IMR-90 (cell line): Measurements from ENCODE around the gene COQ4. TPM values are rescaled to one million over a fixed set of nuclear protein-coding genes. Genes with fewer than 3 reads are reported as not detected.

ENCODE experiments used
- ATAC-seq: fragments of 200-7000 bp; cut with Tn5 transposase; 2 replicates; pipeline ENCODE4 v1.9.1; 2020; ENCODE audit warnings: low read depth, mild to moderate bottlenecking, moderate library complexity
- BruUV-seq: library from RNA; stranded (reverse); fragments of 400-500 nt; replicated peaks from 2 replicates; lab custom pipeline; 2021; lab: Mats Ljungman, UMichigan
- CTCF ChIA-PET: fragments of 300-600 bp; formaldehyde crosslinking; extraction: SDS; loops from one replicate; lab custom pipeline; 2021; ENCODE audit warnings: antibody characterized with exemption; lab: Yijun Ruan, JAX
- POLR2A ChIA-PET: fragments of 300-600 bp; sonication (Branson Sonifier 250); formaldehyde crosslinking; loops from one replicate; lab custom pipeline; 2022; ENCODE audit warnings: antibody characterized with exemption; ENCODE audit not compliant: unreplicated experiment; lab: Charles Lee
- DNase-seq: peaks from one replicate; pipeline ENCODE4 v3.0.0; 2013
- H2AFZ ChIP-seq: replicated peaks from 2 replicates; pipeline ENCODE3; 2013; ENCODE audit warnings: low read length, mild to moderate bottlenecking; ENCODE audit not compliant: poor library complexity
- H2AK5ac ChIP-seq: 2 replicates; pipeline ENCODE4 v1.6.1; 2013; ENCODE audit warnings: low read depth, low read length, inconsistent platforms
- H2AK9ac ChIP-seq: replicated peaks from 2 replicates; pipeline ENCODE3; 2013; ENCODE audit warnings: mild to moderate bottlenecking, low read depth, low read length, moderate library complexity; ENCODE audit not compliant: poor library complexity
- H2BK120ac ChIP-seq: 2 replicates; pipeline ENCODE4 v1.6.1; 2013; ENCODE audit warnings: low read depth, low read length, inconsistent platforms
- H2BK15ac ChIP-seq: 3 replicates; pipeline ENCODE4 v1.6.1; 2013; ENCODE audit warnings: low read depth, low read length, inconsistent platforms
- H2BK20ac ChIP-seq: 2 replicates; pipeline ENCODE4 v1.6.1; 2013; ENCODE audit warnings: low read depth, mild to moderate bottlenecking, inconsistent platforms, low read length, moderate library complexity
- H2BK5ac ChIP-seq: 2 replicates; pipeline ENCODE4 v1.6.1; 2013; ENCODE audit warnings: mild to moderate bottlenecking, low read depth, low read length, inconsistent platforms; ENCODE audit not compliant: poor library complexity, severe bottlenecking
- H3K14ac ChIP-seq: replicated peaks from 2 replicates; pipeline ENCODE4 v1.6.1; 2013; ENCODE audit warnings: low read depth, low read length, inconsistent platforms
- H3K18ac ChIP-seq: 2 replicates; pipeline ENCODE4 v1.6.1; 2013; ENCODE audit warnings: low read depth, low read length, control low read depth
- H3K23ac ChIP-seq: 2 replicates; pipeline ENCODE4 v1.6.1; 2013; ENCODE audit warnings: low read depth, low read length, inconsistent platforms
- H3K27ac ChIP-seq: 2 replicates; pipeline ENCODE4 v1.5.1; 2013; ENCODE audit warnings: mild to moderate bottlenecking, control low read depth, low read length; ENCODE audit not compliant: insufficient read depth
- H3K27me3 ChIP-seq: 2 replicates; pipeline ENCODE4 v1.6.1; 2013; ENCODE audit warnings: low read length; ENCODE audit not compliant: control insufficient read depth, insufficient read depth
- H3K36me3 ChIP-seq: 2 replicates; pipeline ENCODE4 v1.6.1; 2013; ENCODE audit warnings: low read length, mixed read lengths; ENCODE audit not compliant: control insufficient read depth, insufficient read depth
- H3K4ac ChIP-seq: 2 replicates; pipeline ENCODE4 v1.6.1; 2013; ENCODE audit warnings: low read depth, low read length, inconsistent platforms
- H3K4me1 ChIP-seq: 2 replicates; pipeline ENCODE4 v1.6.1; 2013; ENCODE audit warnings: low read length, mixed read lengths; ENCODE audit not compliant: control insufficient read depth, insufficient read depth
- H3K4me2 ChIP-seq: 2 replicates; pipeline ENCODE4 v1.6.1; 2013; ENCODE audit warnings: low read depth, mild to moderate bottlenecking, control low read depth, low read length, moderate library complexity
- H3K4me3 ChIP-seq: 2 replicates; pipeline ENCODE4 v1.5.1; 2013; ENCODE audit warnings: low read depth, mild to moderate bottlenecking, control low read depth, low read length, moderate library complexity; ENCODE audit not compliant: insufficient read depth
- H3K56ac ChIP-seq: 2 replicates; pipeline ENCODE4 v1.6.1; 2013; ENCODE audit warnings: low read length, inconsistent platforms; ENCODE audit not compliant: insufficient read depth; ENCODE audit errors: extremely low read depth
- H3K79me1 ChIP-seq, 2 experiments: 2 replicates each; pipeline ENCODE4 v1.6.1; 2013; ENCODE audit warnings: low read length in 2 of 2, inconsistent platforms in 1 of 2, low read depth in 1 of 2
- H3K9ac ChIP-seq: 2 replicates; pipeline ENCODE4 v1.6.1; 2013; ENCODE audit warnings: low read depth, low read length, control low read depth
- H3K9me1 ChIP-seq: 2 replicates; pipeline ENCODE4 v1.6.1; 2013; ENCODE audit warnings: low read length, inconsistent platforms; ENCODE audit not compliant: insufficient read depth
- H3K9me3 ChIP-seq: 2 replicates; pipeline ENCODE4 v1.6.1; 2013; ENCODE audit warnings: low read length; ENCODE audit not compliant: control insufficient read depth, insufficient read depth
- H4K20me1 ChIP-seq: 2 replicates; pipeline ENCODE4 v1.6.1; 2013; ENCODE audit warnings: low read length, inconsistent platforms; ENCODE audit not compliant: insufficient read depth
- H4K5ac ChIP-seq: 2 replicates; pipeline ENCODE4 v1.6.1; 2013; ENCODE audit warnings: mild to moderate bottlenecking, low read depth, low read length, control low read depth
- H4K8ac ChIP-seq, 2 experiments: 2 replicates each; pipeline ENCODE4 v1.6.1; 2013; ENCODE audit warnings: low read depth in 2 of 2, low read length in 2 of 2, control low read depth in 1 of 2, inconsistent platforms in 1 of 2
- H4K91ac ChIP-seq: 2 replicates; pipeline ENCODE4 v1.6.1; 2013; ENCODE audit warnings: low read depth, low read length, inconsistent platforms; ENCODE audit not compliant: insufficient read depth
- BHLHE40 ChIP-seq: fragments of 150-350 bp; IDR thresholded peaks from 2 replicates; pipeline ENCODE4 v1.6.1; 2016; ENCODE audit warnings: mild to moderate bottlenecking, low read depth, low read length
- CEBPB ChIP-seq: IDR thresholded peaks from 2 replicates; pipeline ENCODE4 v1.6.1; 2012; ENCODE audit warnings: low read depth, low read length, improper control_type of control experiment
- MAFK ChIP-seq: IDR thresholded peaks from 2 replicates; pipeline ENCODE4 v1.6.1; 2012; ENCODE audit warnings: low read depth, low read length, improper control_type of control experiment
- MAZ ChIP-seq: IDR thresholded peaks from 2 replicates; pipeline ENCODE4 v1.6.1; 2012; ENCODE audit warnings: low read depth, mild to moderate bottlenecking, low read length, improper control_type of control experiment, moderate library complexity, borderline replicate concordance
- MXI1 ChIP-seq: IDR thresholded peaks from 2 replicates; pipeline ENCODE4 v1.6.1; 2012; ENCODE audit warnings: low read depth, mild to moderate bottlenecking, low read length, moderate library complexity, borderline replicate concordance
- POLR2A ChIP-seq: IDR thresholded peaks from 2 replicates; pipeline ENCODE4 v1.6.1; 2012; ENCODE audit warnings: mild to moderate bottlenecking, low read depth, low read length
- RAD21 ChIP-seq: IDR thresholded peaks from 2 replicates; pipeline ENCODE4 v1.6.1; 2012; ENCODE audit warnings: low read length, improper control_type of control experiment
- RCOR1 ChIP-seq: IDR thresholded peaks from 2 replicates; pipeline ENCODE4 v1.6.1; 2012; ENCODE audit warnings: mild to moderate bottlenecking, low read length, improper control_type of control experiment; ENCODE audit not compliant: insufficient replicate concordance
- RFX5 ChIP-seq: IDR thresholded peaks from 2 replicates; pipeline ENCODE4 v1.8.0; 2012; ENCODE audit warnings: low read depth, mild to moderate bottlenecking, low read length, moderate library complexity
- SMC3 ChIP-seq: fragments of 150-350 bp; IDR thresholded peaks from 2 replicates; pipeline ENCODE4 v1.6.1; 2016; ENCODE audit warnings: low read depth, mild to moderate bottlenecking, antibody characterized with exemption, low read length, moderate library complexity
- WGBS, 2 experiments: methylation state at CpG; one replicate each; pipeline versions ENCODE4 v1.1.5 to v1.1.7; 2013; ENCODE audit warnings: missing lambda C conversion rate in 2 of 2; ENCODE audit not compliant: insufficient read length in 1 of 2; ENCODE audit errors: extremely low coverage in 2 of 2; 5-methylcytosine and 5-hydroxymethylcytosine counted together
- dilution Hi-C: fragments of 300-500 bp; cut with HindIII; formaldehyde crosslinking; loops from one replicate; pipeline ENCODE4 v1.14.3; 2018; ENCODE audit warnings: low sequenced_read_pairs; ENCODE audit not compliant: unreplicated experiment
- in situ Hi-C: fragments of 300-500 bp; cut with MboI; formaldehyde crosslinking; loops from 3 replicates; pipeline ENCODE4 v1.14.3; 2019; ENCODE audit warnings: low sequenced_read_pairs, inconsistent platforms, mixed read lengths
- intact Hi-C: fragments of 100-400 bp; cut with micrococcal nuclease; formaldehyde crosslinking; loops from 2 replicates; pipeline ENCODE4 v1.10.0; 2022
- polyA plus RNA-seq, 3 experiments: library from polyadenylated mRNA; depleted of rRNA; stranded (reverse); fragments of >200 nt; gene quantifications; 2 replicates each; pipeline ENCODE4 v1.2.3, GENCODE V29; 2012; ENCODE audit warnings: low replicate concordance in 1 of 3
- total RNA-seq: library from RNA; depleted of rRNA; stranded (reverse); fragments of >200 nt; gene quantifications from 2 replicates; pipeline ENCODE4 v1.2.3, GENCODE V29; 2012
- TF ChIP-seq, protein P1 (sequence below): conservative IDR thresholded peaks from 2 replicates; pipeline ENCODE4 v1.5.1; 2012; ENCODE audit warnings: mild to moderate bottlenecking, low read depth, low read length, improper control_type of control experiment

Gene COQ4
- total and polyA plus RNA-seq, 2 of the 4 experiments (the other 2 are of a cell fraction), result 20.1 to 41.4 TPM

DNA sequence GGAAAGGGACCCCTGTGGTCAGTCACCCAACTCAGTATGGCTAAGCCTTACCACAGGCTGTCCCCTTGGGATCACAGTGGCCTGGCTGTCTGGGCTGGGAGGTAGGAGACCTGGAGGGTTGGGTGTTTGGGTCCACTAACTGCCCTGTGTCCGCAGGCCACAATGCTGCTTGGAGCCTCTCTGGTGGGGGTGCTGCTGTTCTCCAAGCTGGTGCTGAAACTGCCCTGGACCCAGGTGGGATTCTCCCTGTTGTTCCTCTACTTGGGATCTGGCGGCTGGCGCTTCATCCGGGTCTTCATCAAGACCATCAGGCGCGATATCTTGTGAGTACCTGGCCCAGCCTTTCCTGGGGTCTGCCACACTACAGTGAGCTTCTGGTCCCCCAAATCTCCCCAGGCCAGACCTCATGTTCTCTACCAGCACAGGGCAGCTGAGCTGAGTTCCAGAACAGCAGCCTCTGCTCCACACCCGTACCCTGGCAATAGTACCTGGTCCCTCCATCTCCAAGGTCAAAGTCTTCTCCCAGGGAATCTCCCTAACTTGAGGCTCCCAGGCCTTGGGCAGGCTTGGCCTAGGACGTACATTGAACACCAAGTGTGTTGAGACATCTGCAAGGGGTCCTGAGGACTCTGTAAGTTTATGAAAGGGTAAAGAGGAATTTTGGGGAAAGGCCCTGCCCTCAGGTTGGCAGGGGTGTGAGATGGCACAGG is 20.5 kb downstream of the COQ4 start:
- H2AFZ ChIP-seq, result no peak overlapping the region
- H4K91ac ChIP-seq, result no peak overlapping the region
- dilution Hi-C loops, result no loop called here
- BruUV-seq, result no TSS peak
- peaks cover 4% of the 10 kb centered on the region; the same call in 1 of the 2 replicates for H3K4me1 ChIP-seq
- no peak overlapping the region for H3K4me3 ChIP-seq
- ChIA-PET POLR2A (no interaction called here), CTCF (no interaction called here)
- no peak overlapping the region for H2BK5ac ChIP-seq
- no peak overlapping the region for H3K23ac ChIP-seq
- no peak overlapping the region for H2AK5ac ChIP-seq
- H4K20me1 ChIP-seq, result peaks cover 3% of the 10 kb centered on the region; the same call in 1 of the 2 replicates
- peaks cover 8% of the 10 kb centered on the region for H3K9me1 ChIP-seq
- peaks cover 4 to 29% of the 10 kb centered on the region in 2 experiments; a peak in 3 of 4 replicates for H3K79me1 ChIP-seq
- H3K4me2 ChIP-seq, result no peak overlapping the region
- H4K8ac ChIP-seq, result no peak overlapping the region
- no peak overlapping the region for H2AK9ac ChIP-seq
- in situ Hi-C loops, result no loop called here
- H3K14ac ChIP-seq, result no peak overlapping the region
- no peak overlapping the region for H3K4ac ChIP-seq
- ATAC-seq (no peak), DNase-seq (no peak)
- H2BK120ac ChIP-seq, result no peak overlapping the region
- no peak overlapping the region for H3K27ac ChIP-seq
- H4K5ac ChIP-seq, result no peak overlapping the region
- no peak overlapping the region for H2BK15ac ChIP-seq
- no peaks in the 10 kb centered on the region for H3K27me3 ChIP-seq
- intact Hi-C loops, result no loop called here
- no peak overlapping the region for H3K56ac ChIP-seq
- no peak overlapping the region for H2BK20ac ChIP-seq
- H3K9me3 ChIP-seq, result no peaks in the 10 kb centered on the region
- no peak overlapping the region for H3K9ac ChIP-seq
- 100% methylated on average over 2 of the region's 8 CpGs; no CpG with 5 or more reads in 1 of the 2 experiments for WGBS, 2 experiments
- H3K18ac ChIP-seq, result no peak overlapping the region
- H3K36me3 ChIP-seq, result peaks cover 25% of the 10 kb centered on the region
- TF ChIP-seq, protein P1, sequence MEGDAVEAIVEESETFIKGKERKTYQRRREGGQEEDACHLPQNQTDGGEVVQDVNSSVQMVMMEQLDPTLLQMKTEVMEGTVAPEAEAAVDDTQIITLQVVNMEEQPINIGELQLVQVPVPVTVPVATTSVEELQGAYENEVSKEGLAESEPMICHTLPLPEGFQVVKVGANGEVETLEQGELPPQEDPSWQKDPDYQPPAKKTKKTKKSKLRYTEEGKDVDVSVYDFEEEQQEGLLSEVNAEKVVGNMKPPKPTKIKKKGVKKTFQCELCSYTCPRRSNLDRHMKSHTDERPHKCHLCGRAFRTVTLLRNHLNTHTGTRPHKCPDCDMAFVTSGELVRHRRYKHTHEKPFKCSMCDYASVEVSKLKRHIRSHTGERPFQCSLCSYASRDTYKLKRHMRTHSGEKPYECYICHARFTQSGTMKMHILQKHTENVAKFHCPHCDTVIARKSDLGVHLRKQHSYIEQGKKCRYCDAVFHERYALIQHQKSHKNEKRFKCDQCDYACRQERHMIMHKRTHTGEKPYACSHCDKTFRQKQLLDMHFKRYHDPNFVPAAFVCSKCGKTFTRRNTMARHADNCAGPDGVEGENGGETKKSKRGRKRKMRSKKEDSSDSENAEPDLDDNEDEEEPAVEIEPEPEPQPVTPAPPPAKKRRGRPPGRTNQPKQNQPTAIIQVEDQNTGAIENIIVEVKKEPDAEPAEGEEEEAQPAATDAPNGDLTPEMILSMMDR, result no peak
- TF ChIP-seq RFX5 (no peak), RAD21 (no peak), MAZ (no peak), SMC3 (no peak), CEBPB (no peak), RCOR1 (no peak), BHLHE40 (no peak), MAFK (no peak), MXI1 (no peak), POLR2A (no peak)
